Mesendoderm (in vitro differentiated cells): Measurements from ENCODE around the gene SCN8A.
"Not testable (repeated sequence)": the region's sequence is repeated elsewhere in the genome, so short reads cannot be mapped to it uniquely, and the experiment has no call there.

Experiments
- DNase-seq: peaks from one replicate; pipeline ENCODE4 v3.0.0; 2013
- H2AK5ac ChIP-seq: 2 replicates; pipeline ENCODE4 v1.6.1; 2013; ENCODE audit warnings: low read length, inconsistent platforms
- H2BK120ac ChIP-seq: 2 replicates; pipeline ENCODE4 v1.6.1; 2013; ENCODE audit warnings: low read depth, mild to moderate bottlenecking, low read length, moderate library complexity, mixed read lengths
- H2BK15ac ChIP-seq: replicated peaks from 2 replicates; pipeline ENCODE4 v1.6.1; 2013; ENCODE audit warnings: low read depth, mild to moderate bottlenecking, moderate library complexity
- H2BK5ac ChIP-seq: 2 replicates; pipeline ENCODE4 v1.6.1; 2013; ENCODE audit warnings: low read length, inconsistent platforms
- H3K18ac ChIP-seq: 2 replicates; pipeline ENCODE4 v1.6.1; 2013; ENCODE audit warnings: mild to moderate bottlenecking, low read length, mixed read lengths
- H3K23ac ChIP-seq: one replicate; pipeline ENCODE4 v1.6.1; 2013; ENCODE audit warnings: low read length
- H3K27ac ChIP-seq: 2 replicates; pipeline ENCODE4 v1.5.1; 2013; ENCODE audit warnings: low read depth, mild to moderate bottlenecking, inconsistent platforms, low read length, moderate library complexity
- H3K27me3 ChIP-seq: 2 replicates; pipeline ENCODE4 v1.6.1; 2013; ENCODE audit warnings: low read length, control low read depth, mild to moderate bottlenecking, inconsistent platforms; ENCODE audit not compliant: insufficient read depth, poor library complexity
- H3K36me3 ChIP-seq: 2 replicates; pipeline ENCODE4 v1.6.1; 2013; ENCODE audit warnings: low read length, inconsistent platforms; ENCODE audit not compliant: control insufficient read depth, insufficient read depth
- H3K4ac ChIP-seq: one replicate; pipeline ENCODE4 v1.6.1; 2013; ENCODE audit warnings: low read depth, mild to moderate bottlenecking, low read length, moderate library complexity
- H3K4me1 ChIP-seq: 2 replicates; pipeline ENCODE4 v1.6.1; 2013; ENCODE audit warnings: low read depth, low read length, inconsistent platforms; ENCODE audit not compliant: control insufficient read depth
- H3K4me2 ChIP-seq: 2 replicates; pipeline ENCODE4 v1.6.1; 2013; ENCODE audit warnings: low read length
- H3K4me3 ChIP-seq: 2 replicates; pipeline ENCODE4 v1.5.1; 2013; ENCODE audit warnings: mild to moderate bottlenecking, low read length
- H3K56ac ChIP-seq: one replicate; pipeline ENCODE4 v1.6.1; 2013; ENCODE audit warnings: low read length
- H3K79me1 ChIP-seq: 2 replicates; pipeline ENCODE4 v1.6.1; 2013; ENCODE audit warnings: low read length, inconsistent platforms
- H3K79me2 ChIP-seq: 2 replicates; pipeline ENCODE4 v1.6.1; 2013; ENCODE audit warnings: mild to moderate bottlenecking, low read length; ENCODE audit not compliant: control insufficient read depth, insufficient read depth
- H3K9ac ChIP-seq: 2 replicates; pipeline ENCODE4 v1.6.1; 2013; ENCODE audit warnings: low read length, inconsistent platforms
- H4K5ac ChIP-seq: one replicate; pipeline ENCODE4 v1.6.1; 2013; ENCODE audit warnings: low read length
- H4K8ac ChIP-seq: one replicate; pipeline ENCODE4 v1.6.1; 2013; ENCODE audit warnings: low read depth, mild to moderate bottlenecking, control low read depth, low read length, moderate library complexity
- WGBS: extraction: QIAGEN DNeasy Blood & Tissue Kit; methylation state at CpG from one replicate; pipeline ENCODE4 v1.1.7; 2013; ENCODE audit warnings: low lambda C conversion rate, missing lambda C conversion rate; ENCODE audit not compliant: insufficient coverage; ENCODE audit errors: extremely low coverage; 5-methylcytosine and 5-hydroxymethylcytosine counted together

Gene SCN8A

DNA sequence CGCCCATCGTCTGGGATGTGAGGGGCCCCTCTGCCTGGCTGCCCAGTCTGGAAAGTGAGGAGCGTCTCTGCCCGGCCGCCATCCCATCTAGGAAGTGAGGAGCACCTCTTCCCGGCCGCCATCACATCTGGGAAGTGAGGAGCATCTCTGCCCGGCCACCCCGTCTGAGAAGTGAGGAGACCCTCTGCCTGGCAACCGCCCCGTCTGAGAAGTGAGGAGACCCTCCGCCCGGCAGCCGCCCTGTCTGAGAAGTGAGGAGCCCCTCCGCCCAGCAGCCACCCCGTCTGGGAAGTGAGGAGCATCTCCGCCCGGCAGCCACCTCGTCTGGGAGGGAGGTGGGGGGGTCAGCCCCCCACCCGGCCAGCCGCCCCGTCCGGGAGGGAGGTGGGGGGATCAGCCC lies 53.7 kb downstream of the SCN8A start:
- H3K18ac ChIP-seq, H3K4me3 ChIP-seq, H3K27me3 ChIP-seq, H2BK15ac ChIP-seq, H3K23ac ChIP-seq, H3K36me3 ChIP-seq, H3K56ac ChIP-seq, H3K4me1 ChIP-seq, H3K9ac ChIP-seq, H2BK5ac ChIP-seq, H4K5ac ChIP-seq, H3K4me2 ChIP-seq, H2AK5ac ChIP-seq, H3K4ac ChIP-seq, DNase-seq, H3K27ac ChIP-seq, H4K8ac ChIP-seq, H3K79me2 ChIP-seq, H2BK120ac ChIP-seq, H3K79me1 ChIP-seq: not testable (repeated sequence)
- no CpG with 5 or more reads among the region's 23 CpGs for WGBS

DNA sequence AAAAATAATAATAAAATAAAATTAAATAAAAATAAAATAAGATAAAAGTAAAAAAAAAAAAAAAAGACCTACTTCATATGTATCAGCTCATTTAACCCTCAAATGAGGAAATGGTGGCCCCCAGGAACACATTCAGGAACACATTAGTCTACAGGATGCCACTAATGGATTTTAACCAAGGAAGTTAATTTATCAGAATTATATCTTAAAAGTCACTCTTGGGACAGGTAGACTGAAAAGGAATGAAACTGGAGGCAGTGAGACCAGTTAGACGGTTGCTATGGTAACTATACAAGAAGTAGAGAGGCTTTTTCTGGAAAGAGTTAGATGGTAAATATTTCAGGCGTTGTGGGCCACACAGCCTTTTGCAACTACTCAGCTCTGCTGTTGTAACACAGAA lies 54.9 kb downstream of the SCN8A start:
- Histone ChIP-seq H3K56ac (no peak overlapping the region), H3K36me3 (no peaks in the 10 kb centered on the region), H3K4me2 (no peak overlapping the region), H2AK5ac (no peak overlapping the region), H2BK15ac (no peak overlapping the region), H3K27ac (no peak overlapping the region), H3K79me1 (no peaks in the 10 kb centered on the region), H2BK5ac (no peak overlapping the region), H3K4me1 (no peaks in the 10 kb centered on the region), H3K4me3 (no peak overlapping the region), H3K23ac (no peak overlapping the region), H4K8ac (no peak overlapping the region), H3K79me2 (no peaks in the 10 kb centered on the region), H3K9ac (no peak overlapping the region), H4K5ac (no peak overlapping the region), H3K27me3 (no peaks in the 10 kb centered on the region), H3K18ac (no peak overlapping the region), H2BK120ac (no peak overlapping the region), H3K4ac (no peak overlapping the region)
- DNase-seq: no peak
- WGBS: no CpG with 5 or more reads among the region's 2 CpGs

DNA sequence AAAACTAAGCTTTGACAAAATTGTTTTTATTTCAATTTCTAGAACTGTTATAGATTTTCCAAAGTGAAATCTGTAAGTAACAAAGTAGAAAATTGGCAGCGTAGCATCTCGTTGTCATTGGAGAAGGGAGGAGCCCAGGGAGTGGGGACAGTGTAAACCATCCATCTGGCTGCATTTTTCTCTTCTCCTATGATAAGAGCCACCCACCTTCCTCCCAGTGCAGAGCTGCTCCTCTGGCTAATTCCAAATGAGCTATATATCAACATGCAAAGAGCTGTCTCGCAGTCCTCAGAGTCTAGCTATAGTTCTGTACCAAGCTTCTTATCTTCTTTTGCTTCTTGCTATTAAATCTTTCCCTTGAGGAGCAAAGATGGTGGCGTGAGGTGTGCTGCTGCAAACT lies 56.6 kb downstream of the SCN8A start:
- H3K18ac ChIP-seq: no peak overlapping the region
- no peak for DNase-seq
- H3K79me1 ChIP-seq: no peaks in the 10 kb centered on the region
- H3K27ac ChIP-seq: no peak overlapping the region
- H3K4me3 ChIP-seq: no peak overlapping the region
- H4K5ac ChIP-seq: no peak overlapping the region
- H3K36me3 ChIP-seq: no peaks in the 10 kb centered on the region
- no peak overlapping the region for H2BK15ac ChIP-seq
- H3K4me1 ChIP-seq: no peaks in the 10 kb centered on the region
- H3K23ac ChIP-seq: no peak overlapping the region
- H2BK5ac ChIP-seq: no peak overlapping the region
- H2AK5ac ChIP-seq: no peak overlapping the region
- no peaks in the 10 kb centered on the region for H3K27me3 ChIP-seq
- H3K4me2 ChIP-seq: no peak overlapping the region
- no peaks in the 10 kb centered on the region for H3K79me2 ChIP-seq
- no peak overlapping the region for H3K9ac ChIP-seq
- H4K8ac ChIP-seq: no peak overlapping the region
- no CpG with 5 or more reads among the region's 4 CpGs for WGBS
- H3K4ac ChIP-seq: no peak overlapping the region
- no peak overlapping the region for H2BK120ac ChIP-seq
- H3K56ac ChIP-seq: no peak overlapping the region

DNA sequence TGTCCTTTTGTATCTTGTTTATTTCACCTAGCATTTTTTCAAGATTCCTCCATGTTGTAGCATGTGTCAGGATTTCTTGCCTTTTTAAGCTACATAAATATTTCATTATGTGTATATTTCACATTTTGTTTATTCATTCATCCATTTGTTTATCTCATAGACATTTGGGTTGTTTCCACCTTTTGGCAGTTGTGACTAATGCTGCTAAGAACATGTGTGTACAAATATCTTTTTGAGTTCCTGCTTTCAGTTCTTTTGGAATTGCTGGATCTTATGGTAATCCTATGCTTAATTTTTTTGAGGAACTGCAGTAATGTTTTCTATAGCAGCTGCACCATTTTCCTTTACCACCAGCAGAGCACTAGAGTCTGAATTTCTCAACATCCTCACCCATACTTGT lies 62.4 kb downstream of the SCN8A start:
- no peaks in the 10 kb centered on the region for H3K79me1 ChIP-seq
- no peak overlapping the region for H3K4me3 ChIP-seq
- no peaks in the 10 kb centered on the region for H3K27me3 ChIP-seq
- H3K9ac ChIP-seq: no peak overlapping the region
- no peak overlapping the region for H3K23ac ChIP-seq
- no peak overlapping the region for H3K18ac ChIP-seq
- no peak overlapping the region for H2BK5ac ChIP-seq
- H4K5ac ChIP-seq: no peak overlapping the region
- no peak overlapping the region for H3K56ac ChIP-seq
- no peak overlapping the region for H3K4ac ChIP-seq
- no peaks in the 10 kb centered on the region for H3K79me2 ChIP-seq
- no peak overlapping the region for H2BK15ac ChIP-seq
- no peak overlapping the region for H2AK5ac ChIP-seq
- DNase-seq: no peak
- H3K27ac ChIP-seq: no peak overlapping the region
- H3K36me3 ChIP-seq: no peaks in the 10 kb centered on the region
- no peak overlapping the region for H3K4me2 ChIP-seq
- no peak overlapping the region for H4K8ac ChIP-seq
- H2BK120ac ChIP-seq: no peak overlapping the region
- no peaks in the 10 kb centered on the region for H3K4me1 ChIP-seq

DNA sequence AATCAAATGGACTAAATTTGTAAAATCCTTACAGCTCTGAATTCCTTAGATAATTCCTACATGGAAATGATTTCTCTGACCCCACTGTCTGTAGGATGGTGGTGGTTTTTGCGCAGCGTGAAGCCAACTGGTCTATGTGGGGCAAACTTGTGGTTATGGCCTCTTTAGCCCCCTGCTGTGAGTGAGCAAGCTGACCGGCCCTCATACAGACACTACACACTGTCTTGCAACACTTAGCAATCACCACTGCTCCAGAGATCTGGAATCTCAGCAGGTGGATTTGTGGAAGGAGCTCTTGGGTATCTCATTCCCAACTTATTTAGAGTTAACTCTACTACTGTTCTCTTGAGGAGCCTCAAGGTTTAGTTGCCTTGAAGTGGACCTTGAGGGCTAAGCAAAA lies 70.2 kb downstream of the SCN8A start:
- DNase-seq: no peak
- no peak overlapping the region for H3K27ac ChIP-seq
- H3K4ac ChIP-seq: no peak overlapping the region
- no peaks in the 10 kb centered on the region for H3K79me2 ChIP-seq
- H3K4me2 ChIP-seq: no peak overlapping the region
- no peak overlapping the region for H2AK5ac ChIP-seq
- no peak overlapping the region for H3K23ac ChIP-seq
- no peaks in the 10 kb centered on the region for H3K79me1 ChIP-seq
- no peak overlapping the region for H3K4me3 ChIP-seq
- no peak overlapping the region for H3K18ac ChIP-seq
- H3K27me3 ChIP-seq: no peaks in the 10 kb centered on the region
- H3K36me3 ChIP-seq: no peaks in the 10 kb centered on the region
- H4K8ac ChIP-seq: no peak overlapping the region
- no peak overlapping the region for H4K5ac ChIP-seq
- no peak overlapping the region for H2BK5ac ChIP-seq
- H3K9ac ChIP-seq: no peak overlapping the region
- H3K4me1 ChIP-seq: no peaks in the 10 kb centered on the region
- WGBS: no CpG with 5 or more reads among the region's 3 CpGs
- no peak overlapping the region for H2BK15ac ChIP-seq
- H3K56ac ChIP-seq: no peak overlapping the region
- no peak overlapping the region for H2BK120ac ChIP-seq

DNA sequence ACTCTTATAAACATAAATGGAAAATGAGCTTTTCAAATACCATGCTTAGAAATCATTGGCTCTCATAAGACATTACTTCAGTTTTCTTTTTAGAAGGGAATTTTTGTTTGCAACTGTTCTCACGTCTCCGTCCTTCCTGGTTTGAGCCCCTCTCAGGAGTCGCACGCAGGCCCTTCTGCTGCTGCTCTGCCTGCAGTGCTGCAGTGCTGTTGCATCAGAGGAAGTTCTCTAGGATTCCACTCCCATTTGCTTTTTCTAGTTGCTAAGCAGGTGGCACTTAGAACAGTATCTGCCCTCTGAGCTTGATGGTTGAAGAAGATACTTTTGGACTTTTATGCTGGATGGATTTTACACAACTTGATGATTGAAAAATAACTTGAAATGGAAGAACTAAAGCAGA lies 70.8 kb downstream of the SCN8A start:
- Histone ChIP-seq H3K36me3 (no peaks in the 10 kb centered on the region), H3K4me3 (no peak overlapping the region), H3K18ac (no peak overlapping the region), H2BK5ac (no peak overlapping the region), H3K4me1 (no peaks in the 10 kb centered on the region), H3K79me2 (no peaks in the 10 kb centered on the region), H3K4ac (no peak overlapping the region), H3K9ac (no peak overlapping the region), H3K27me3 (no peaks in the 10 kb centered on the region), H3K56ac (no peak overlapping the region), H4K5ac (no peak overlapping the region), H2AK5ac (no peak overlapping the region), H3K23ac (no peak overlapping the region), H3K27ac (no peak overlapping the region), H2BK15ac (no peak overlapping the region), H3K79me1 (no peaks in the 10 kb centered on the region), H3K4me2 (no peak overlapping the region), H4K8ac (no peak overlapping the region), H2BK120ac (no peak overlapping the region)
- WGBS: no CpG with 5 or more reads among the region's 4 CpGs
- no peak for DNase-seq
